ENCODE measurements around the gene POPDC3. TPM values are rescaled to one million over a fixed set of nuclear protein-coding genes. Genes with fewer than 3 reads are reported as not detected.
A peak's percentile ranks its signal among the peaks of the same experiment; 100 is the strongest.
"Not testable (repeated sequence)": the region's sequence is repeated elsewhere in the genome, so short reads cannot be mapped to it uniquely, and the experiment has no call there.

The POPDC3 gene
- total RNA-seq, 1 experiment from 2014 or later = 45.1 TPM

GRCh38 chr6:105199711-105200110 is 19.9 kb upstream of the POPDC3 start:
- no peak for DNase-seq (ENCODE audit: extremely low read depth, low read depth)

GRCh38 chr6:105196076-105196475 is 16.3 kb upstream of the POPDC3 start:
- no peak for DNase-seq (ENCODE audit: extremely low read depth, low read depth)

GRCh38 chr6:105194591-105194990 is 14.8 kb upstream of the POPDC3 start:
- DNase-seq (ENCODE audit: extremely low read depth, low read depth) = no peak

- no peak for DNase-seq (ENCODE audit: extremely low read depth, low read depth)
Measured at GRCh38 chr6:105194106-105194505, 14.3 kb upstream of the POPDC3 start.

GRCh38 chr6:105193647-105194046 is 13.8 kb upstream of the POPDC3 start:
- no peak for DNase-seq (ENCODE audit: extremely low read depth, low read depth)

GRCh38 chr6:105192707-105193465 is 13.1 kb upstream of the POPDC3 start:
- no peak for DNase-seq (ENCODE audit: extremely low read depth, low read depth)

- no peak for DNase-seq (ENCODE audit: extremely low read depth, low read depth)
Measured at GRCh38 chr6:105191351-105191750, 11.5 kb upstream of the POPDC3 start.

- no peak for DNase-seq (ENCODE audit: extremely low read depth, low read depth)
Measured at GRCh38 chr6:105189026-105189820, 9.4 kb upstream of the POPDC3 start.

- DNase-seq (ENCODE audit: extremely low read depth, low read depth) = no peak
Measured at GRCh38 chr6:105188251-105188650, 8.4 kb upstream of the POPDC3 start.

- DNase-seq (ENCODE audit: extremely low read depth, low read depth) = no peak
Measured at GRCh38 chr6:105186576-105186975, 6.8 kb upstream of the POPDC3 start.

GRCh38 chr6:105184921-105185320 is 5.1 kb upstream of the POPDC3 start:
- no peak for DNase-seq (ENCODE audit: extremely low read depth, low read depth)

GRCh38 chr6:105181981-105182515 is 2.2 kb upstream of the POPDC3 start:
- DNase-seq (ENCODE audit: extremely low read depth, low read depth) = no peak

GRCh38 chr6:105178636-105179035 is 1.2 kb downstream of the POPDC3 start:
- no peak for DNase-seq (ENCODE audit: extremely low read depth, low read depth)

- DNase-seq (ENCODE audit: extremely low read depth, low read depth) = peak; percentile 30
Measured at GRCh38 chr6:105178110-105178509, 1.7 kb downstream of the POPDC3 start.

GRCh38 chr6:105177556-105177955 is 2.3 kb downstream of the POPDC3 start:
- no peak for DNase-seq (ENCODE audit: extremely low read depth, low read depth)

- no peak for DNase-seq (ENCODE audit: extremely low read depth, low read depth)
Measured at GRCh38 chr6:105174512-105174911, 5.3 kb downstream of the POPDC3 start.

- not testable (repeated sequence) for DNase-seq (ENCODE audit: extremely low read depth, low read depth)
Measured at GRCh38 chr6:105172515-105172914, 7.3 kb downstream of the POPDC3 start.

GRCh38 chr6:105170059-105170458 is 9.8 kb downstream of the POPDC3 start:
- no peak for DNase-seq (ENCODE audit: extremely low read depth, low read depth)

GRCh38 chr6:105167914-105168313 is 11.9 kb downstream of the POPDC3 start:
- no peak for DNase-seq (ENCODE audit: extremely low read depth, low read depth)

GRCh38 chr6:105164418-105164817 is 15.4 kb downstream of the POPDC3 start:
- no peak for DNase-seq (ENCODE audit: extremely low read depth, low read depth)

GRCh38 chr6:105163183-105163582 is 16.6 kb downstream of the POPDC3 start:
- no peak for DNase-seq (ENCODE audit: extremely low read depth, low read depth)

GRCh38 chr6:105162377-105162776 is 17.4 kb downstream of the POPDC3 start:
- DNase-seq (ENCODE audit: extremely low read depth, low read depth) = no peak
